Measurements from ENCODE around the gene ZNF341.

The ZNF341 gene

DNA sequence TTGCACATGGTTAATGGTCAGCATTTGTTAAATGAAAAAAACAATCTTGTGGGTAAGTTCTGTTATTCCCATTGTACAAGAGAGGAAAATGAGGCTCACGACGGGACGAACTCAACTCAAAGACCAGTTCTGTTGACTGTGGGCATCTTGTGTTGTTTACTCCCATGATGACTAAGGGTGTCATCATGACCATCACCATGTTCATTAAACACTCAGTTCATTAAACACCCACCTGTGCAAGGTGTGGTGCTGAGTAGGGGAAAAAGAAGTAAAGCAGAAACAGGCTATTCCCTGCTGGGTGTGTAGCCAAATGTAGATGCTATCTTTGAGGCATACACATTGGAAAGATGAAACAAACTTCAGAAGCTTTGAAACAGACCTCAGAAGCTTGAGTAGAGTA lies 83.9 kb downstream of the ZNF341 start:
- no peak for DNase-seq (ENCODE audit: low read depth)
- no peak overlapping the region for H3K4me3 ChIP-seq (ENCODE audit: low read length)
- TF ChIP-seq, protein P1, sequence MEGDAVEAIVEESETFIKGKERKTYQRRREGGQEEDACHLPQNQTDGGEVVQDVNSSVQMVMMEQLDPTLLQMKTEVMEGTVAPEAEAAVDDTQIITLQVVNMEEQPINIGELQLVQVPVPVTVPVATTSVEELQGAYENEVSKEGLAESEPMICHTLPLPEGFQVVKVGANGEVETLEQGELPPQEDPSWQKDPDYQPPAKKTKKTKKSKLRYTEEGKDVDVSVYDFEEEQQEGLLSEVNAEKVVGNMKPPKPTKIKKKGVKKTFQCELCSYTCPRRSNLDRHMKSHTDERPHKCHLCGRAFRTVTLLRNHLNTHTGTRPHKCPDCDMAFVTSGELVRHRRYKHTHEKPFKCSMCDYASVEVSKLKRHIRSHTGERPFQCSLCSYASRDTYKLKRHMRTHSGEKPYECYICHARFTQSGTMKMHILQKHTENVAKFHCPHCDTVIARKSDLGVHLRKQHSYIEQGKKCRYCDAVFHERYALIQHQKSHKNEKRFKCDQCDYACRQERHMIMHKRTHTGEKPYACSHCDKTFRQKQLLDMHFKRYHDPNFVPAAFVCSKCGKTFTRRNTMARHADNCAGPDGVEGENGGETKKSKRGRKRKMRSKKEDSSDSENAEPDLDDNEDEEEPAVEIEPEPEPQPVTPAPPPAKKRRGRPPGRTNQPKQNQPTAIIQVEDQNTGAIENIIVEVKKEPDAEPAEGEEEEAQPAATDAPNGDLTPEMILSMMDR (conservative IDR thresholded peaks at IDR 0.05; ENCODE audit: low read length) = no peak

DNA sequence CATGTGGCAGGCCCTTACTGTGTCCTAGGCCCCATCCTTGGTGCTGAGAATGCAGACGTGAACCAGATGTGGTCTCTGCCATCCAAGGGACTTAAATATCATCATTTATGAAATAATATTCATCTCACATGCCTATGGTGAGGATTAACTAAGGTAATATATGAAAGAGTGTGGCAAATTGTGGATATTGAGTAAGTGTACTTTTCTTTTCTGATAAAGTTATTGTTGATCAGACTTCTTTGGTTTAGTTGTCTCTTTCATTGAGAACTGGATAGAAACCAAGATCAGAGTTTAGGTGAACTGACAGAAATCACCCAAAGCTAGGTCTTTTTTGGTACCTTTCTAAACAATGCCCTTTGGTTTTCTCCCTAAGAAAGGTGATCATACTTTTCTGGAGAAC lies 84.4 kb downstream of the ZNF341 start:
- TF ChIP-seq, protein P1 (conservative IDR thresholded peaks at IDR 0.05; ENCODE audit: low read length) = no peak
- no peak overlapping the region for H3K4me3 ChIP-seq (ENCODE audit: low read length)
- DNase-seq (ENCODE audit: low read depth) = no peak

DNA sequence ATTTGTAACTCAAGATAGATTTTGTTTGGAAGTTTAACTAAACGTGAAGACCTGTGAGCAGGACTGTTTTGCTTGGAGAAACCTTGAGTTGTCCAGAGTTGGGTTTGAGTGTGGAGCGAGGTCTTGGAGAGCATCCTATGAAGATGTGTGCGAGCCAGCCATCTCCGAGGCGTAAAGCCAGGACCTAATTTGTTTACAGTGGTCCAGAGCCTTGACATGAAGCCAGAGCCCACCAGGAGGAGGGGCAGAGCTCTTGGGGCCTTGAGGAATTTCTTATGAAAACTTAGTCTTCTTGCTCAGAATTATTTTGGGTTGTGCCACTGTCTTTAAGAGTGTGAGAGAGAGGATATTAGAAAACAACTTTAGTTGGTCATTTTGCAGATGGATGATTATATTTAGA lies 85.6 kb downstream of the ZNF341 start:
- DNase-seq (ENCODE audit: low read depth) = no peak
- TF ChIP-seq, protein P1 (conservative IDR thresholded peaks at IDR 0.05; ENCODE audit: low read length) = no peak
- no peak overlapping the region for H3K4me3 ChIP-seq (ENCODE audit: low read length)

DNA sequence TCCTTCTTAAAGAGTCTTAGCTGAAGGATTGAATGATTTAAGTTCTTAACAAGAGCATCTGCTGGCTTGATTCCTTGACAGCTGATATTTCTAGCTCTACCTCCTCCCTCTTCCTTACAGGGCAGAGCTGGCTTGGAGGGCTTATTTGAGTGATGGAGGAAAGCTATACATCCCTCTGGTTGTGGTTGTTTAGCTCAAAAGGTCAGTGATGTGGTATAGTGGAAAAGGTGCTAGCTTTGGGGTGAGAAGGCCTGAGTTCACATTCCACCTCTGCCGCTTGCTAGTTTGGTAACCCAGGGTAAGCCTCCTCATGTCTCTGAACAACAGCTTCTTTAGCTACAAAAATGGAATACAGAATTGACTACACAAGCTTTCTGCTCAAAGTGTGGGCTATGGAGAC lies 87.7 kb downstream of the ZNF341 start:
- H3K4me3 ChIP-seq (ENCODE audit: low read length) = no peak overlapping the region
- DNase-seq (ENCODE audit: low read depth) = no peak
- TF ChIP-seq, protein P1 (conservative IDR thresholded peaks at IDR 0.05; ENCODE audit: low read length) = no peak

DNA sequence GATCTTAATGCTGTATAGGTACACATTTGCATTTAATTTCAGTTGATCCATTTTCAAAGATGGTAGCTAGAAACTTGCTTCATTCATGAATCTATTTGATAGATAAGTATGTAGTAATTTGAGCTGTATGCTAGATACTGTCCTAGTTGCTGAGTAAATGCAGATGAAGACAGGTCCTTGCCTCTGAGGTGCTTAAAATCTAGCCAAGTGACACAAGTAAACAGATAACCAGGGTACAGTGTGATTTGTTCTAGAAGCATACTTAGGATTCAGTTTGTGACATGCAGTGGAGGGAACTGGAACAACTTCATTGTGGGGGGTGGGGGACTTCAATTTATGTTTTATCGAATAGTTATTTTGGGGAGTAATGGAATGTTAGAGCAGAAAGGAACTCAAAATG lies 88.6 kb downstream of the ZNF341 start:
- no peak overlapping the region for H3K4me3 ChIP-seq (ENCODE audit: low read length)
- no peak for DNase-seq (ENCODE audit: low read depth)
- TF ChIP-seq, protein P1 (conservative IDR thresholded peaks at IDR 0.05; ENCODE audit: low read length) = no peak

DNA sequence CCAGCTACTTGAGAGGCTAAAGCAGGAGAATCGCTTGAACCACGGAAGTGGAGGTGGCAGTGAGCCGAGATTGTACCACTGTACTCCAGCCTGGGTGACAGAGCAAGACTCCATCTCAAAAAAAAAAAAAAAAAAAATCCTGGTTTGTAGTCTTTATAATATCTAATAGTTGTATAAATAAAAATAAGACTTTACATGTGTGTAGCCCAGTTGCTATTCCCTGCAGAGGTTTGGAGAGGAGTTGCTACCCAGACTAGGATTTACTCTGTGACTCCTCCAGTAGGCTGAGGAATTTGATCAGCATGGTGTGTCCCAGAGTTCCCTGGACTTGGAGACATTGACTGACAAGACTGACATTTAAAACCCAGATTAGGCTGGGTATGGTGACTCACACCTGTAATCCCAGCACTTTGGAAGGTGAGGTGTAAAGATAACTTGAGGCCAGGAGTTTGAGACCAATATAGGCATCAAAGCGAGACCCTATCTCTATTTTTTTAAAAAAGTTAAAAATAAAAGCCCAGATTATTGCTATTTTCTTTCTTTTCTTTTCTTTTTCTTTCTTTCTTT lies 89.6 kb downstream of the ZNF341 start:
- DNase-seq (ENCODE audit: low read depth) = no peak
- TF ChIP-seq, protein P1 (conservative IDR thresholded peaks at IDR 0.05; ENCODE audit: low read length) = no peak
- H3K4me3 ChIP-seq (ENCODE audit: low read length) = no peak overlapping the region

DNA sequence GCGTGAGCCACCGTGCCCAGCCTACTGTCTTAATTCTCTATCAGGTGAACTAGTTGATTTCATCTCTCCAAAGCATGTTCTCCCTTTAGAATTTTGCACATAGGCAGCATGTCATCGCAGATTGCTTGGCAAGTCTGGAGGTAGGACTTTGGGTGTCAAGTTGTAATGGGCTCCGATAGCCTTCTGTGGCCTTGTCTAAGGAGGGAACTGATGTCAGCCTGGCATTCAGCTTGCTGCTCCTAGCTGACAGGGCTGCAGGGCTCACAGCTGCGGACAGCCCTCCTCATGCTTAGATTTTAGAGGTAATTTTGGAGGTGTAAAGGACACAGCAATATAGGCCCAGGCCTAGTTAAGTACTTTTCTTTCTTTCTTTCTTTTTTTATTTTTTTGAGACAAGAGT lies 90.6 kb downstream of the ZNF341 start:
- TF ChIP-seq, protein P1 (conservative IDR thresholded peaks at IDR 0.05; ENCODE audit: low read length) = no peak
- no peak overlapping the region for H3K4me3 ChIP-seq (ENCODE audit: low read length)
- no peak for DNase-seq (ENCODE audit: low read depth)

Data from AG10803 (cell line).